Ovary (tissue), 9 donors: ENCODE results near the gene AKAP8L. TPM values are rescaled to one million over a fixed set of nuclear protein-coding genes. Genes with fewer than 3 reads are reported as not detected.
A peak's percentile ranks its signal among the peaks of the same experiment; 100 is the strongest.

ENCODE experiments used
- DNase-seq, 5 donors: peaks; one replicate each; pipeline ENCODE4 v3.0.0-alpha.2; 2019 to 2020
- H3K27ac ChIP-seq, 2 donors: fragments of 200-600 bp; one replicate each; pipeline versions ENCODE4 v1.5.1 to v1.8.0; 2019 to 2022
- H3K27me3 ChIP-seq: fragments of 200-600 bp; one replicate; pipeline ENCODE4 v1.8.0; 2022
- H3K36me3 ChIP-seq: fragments of 200-600 bp; sonication (generic); one replicate; pipeline ENCODE4 v1.5.1; 2019
- H3K4me1 ChIP-seq: one replicate; pipeline ENCODE4 v1.8.1; 2013; ENCODE audit warnings: mild to moderate bottlenecking, moderate library complexity; ENCODE audit not compliant: insufficient read depth
- H3K4me3 ChIP-seq: fragments of 200-600 bp; sonication (generic); one replicate; pipeline ENCODE4 v1.5.1; 2017
- H3K9me3 ChIP-seq, 2 donors: fragments of 200-600 bp in 1 of 2; sonication (generic) in 1 of 2; one replicate each; pipeline versions ENCODE4 v1.5.1 to v1.8.1; 2013 to 2019; ENCODE audit warnings: mild to moderate bottlenecking in 1 of 2, moderate library complexity in 1 of 2
- CTCF ChIP-seq, 3 donors: fragments of 450-650 bp in 2 of 3; fragments of 200-600 bp in 1 of 3; IDR thresholded peaks; one replicate each; pipeline versions ENCODE4 v1.5.1 to v1.8.0; 2016 to 2022; ENCODE audit warnings: antibody characterized with exemption in 3 of 3, mild to moderate bottlenecking in 1 of 3
- EP300 ChIP-seq: sonication (generic); formaldehyde crosslinking; IDR thresholded peaks from one replicate; pipeline ENCODE4 v1.6.1; 2017; ENCODE audit warnings: antibody characterized with exemption
- POLR2A ChIP-seq: fragments of 450-650 bp; IDR thresholded peaks from one replicate; pipeline ENCODE4 v1.6.1; 2017; ENCODE audit warnings: antibody characterized with exemption, mild to moderate bottlenecking, moderate library complexity
- WGBS, 3 donors: extraction: QIAGEN DNeasy Blood & Tissue Kit in 1 of 3; methylation state at CpG; one replicate each; pipeline versions ENCODE4 v1.1.5 to v1.1.7; 2013 to 2017; 5-methylcytosine and 5-hydroxymethylcytosine counted together
- intact Hi-C, 4 donors: fragments of 100-400 bp; cut with DNase I; formaldehyde crosslinking; loops; one replicate each; pipeline versions ENCODE4 v1.11.0 to v1.15.1; 2022 to 2023
- polyA plus RNA-seq, 2 donors: library from polyadenylated mRNA; stranded (reverse); fragments of 200-250 nt in 1 of 2; fragments of 350-450 nt in 1 of 2; fragmentation: Illumina TruSeq in 1 of 2; extraction: RNeasy Lipid Tissue Mini Kit (QIAGEN cat#74804) in 1 of 2; gene quantifications; one replicate each; pipeline ENCODE4 v1.2.3, GENCODE V29; 2013 to 2014
- total RNA-seq, 7 donors: library from RNA; depleted of rRNA in 2 of 7; stranded (reverse); fragments of >200 nt in 2 of 7; fragmentation: NEBNext Ultra II Directional in 3 of 7; extraction: Animal tissue kit (Norgen Biotek cat#: 25700) in 3 of 7; gene quantifications; one replicate each; pipeline versions ENCODE4 v1.1.0 to v1.2.4, GENCODE V29; 2016 to 2023
- donor health status: DM: no; HTN: no; CAD: no; lungs with moderate emphysema.
- donor health status: DM: no; HTN: no; CAD: no.
- donor health status: Bipolar disorder and iron deficiency.
- donor health status: DM: yes; HTN: yes; CAD: no.
- donor health status: DM: no; HTN: no; CAD: no.
- donor health status: DM: yes; HTN: yes; CAD: no.

Gene AKAP8L
- total and polyA plus RNA-seq, 9 donors: 70.3 to 121 (median 93.0) TPM

DNA sequence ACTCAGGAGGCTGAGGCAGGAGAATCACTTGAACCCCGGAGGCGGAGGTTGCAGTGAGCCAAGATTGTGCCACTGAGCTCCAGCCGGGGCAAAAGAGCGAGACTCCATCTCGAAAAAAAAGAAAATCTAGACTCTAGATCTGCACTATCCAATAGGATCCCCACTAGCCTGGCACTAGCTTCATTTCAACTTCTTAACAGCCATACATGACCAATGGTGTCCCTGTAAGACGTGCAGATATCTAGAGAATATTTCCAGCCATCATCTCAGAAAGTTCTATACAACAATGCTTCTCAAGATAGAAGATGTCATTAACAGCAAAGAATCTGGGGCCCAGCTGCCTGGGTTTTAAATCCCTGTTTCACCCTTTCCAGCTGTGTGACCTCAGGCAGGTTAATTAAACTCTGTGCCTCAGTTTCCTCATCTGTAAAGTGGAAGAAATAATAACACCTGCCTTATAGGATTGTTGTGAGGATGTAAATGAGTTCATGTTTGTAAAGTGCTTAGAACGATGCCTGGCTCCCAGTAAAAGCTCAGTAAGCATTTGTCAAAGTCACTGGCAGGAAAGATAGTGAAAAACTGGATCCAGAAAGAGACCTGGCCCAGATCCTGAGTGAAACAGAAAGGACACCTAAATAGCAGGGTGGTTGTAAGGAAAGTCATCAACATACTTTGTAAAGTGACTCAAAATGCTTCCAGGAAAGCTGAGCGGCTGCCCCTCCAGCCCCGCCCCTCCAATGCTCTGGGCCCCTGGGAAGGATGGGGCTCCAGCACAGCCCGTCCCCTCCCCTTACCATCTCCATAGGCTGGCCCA is 17.4 kb upstream of the AKAP8L start:
- Histone ChIP-seq H3K4me3 (no peak overlapping the region), H3K27ac (no peak overlapping the region), H3K4me1 (peaks cover 6% of the 10 kb centered on the region), H3K36me3 (no peaks in the 10 kb centered on the region), H3K27me3 (no peaks in the 10 kb centered on the region), H3K9me3 (no peaks in the 10 kb centered on the region)
- WGBS, 3 donors: 85 to 89% (median 87%) methylated on average over 10 of the region's 10 CpGs
- TF ChIP-seq CTCF (IDR thresholded peaks at IDR 0.05) (no peak), EP300 (no peak), POLR2A (no peak)
- intact Hi-C loops: loop anchor here in 1 of 4 donors (10.0 kb wide), 1 partner anchor 61 kb away; the partner anchor contains the start of gene AKAP8
- no peak for DNase-seq

DNA sequence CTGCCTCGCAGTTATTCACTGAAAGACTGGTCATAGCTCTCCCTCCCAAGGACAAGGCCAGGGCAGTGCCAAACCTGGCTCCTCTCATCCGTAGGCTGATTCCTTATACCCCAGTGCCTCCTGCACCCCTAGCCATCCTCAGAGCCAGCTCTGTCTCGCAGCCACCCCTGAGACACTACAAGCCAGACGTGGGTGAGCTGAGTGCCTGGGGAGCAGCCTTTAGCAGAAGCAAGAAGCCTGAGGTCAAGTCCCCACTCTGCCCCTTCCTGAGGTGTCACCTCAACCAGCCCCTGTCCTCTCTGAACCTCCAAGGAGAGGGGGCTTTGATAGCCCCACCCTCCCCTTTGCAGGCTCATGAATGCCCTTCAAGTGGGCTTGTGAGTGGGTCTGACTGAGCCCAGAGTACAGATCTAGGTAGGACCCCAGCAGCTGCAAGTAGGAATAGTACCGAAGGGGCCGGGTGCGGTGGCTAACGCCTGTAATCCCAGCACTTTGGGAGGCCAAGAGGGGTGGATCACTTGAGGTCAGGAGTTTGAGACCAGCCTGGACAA is 14.8 kb upstream of the AKAP8L start:
- Histone ChIP-seq H3K27me3 (no peaks in the 10 kb centered on the region), H3K9me3 (no peaks in the 10 kb centered on the region), H3K27ac (no peak overlapping the region), H3K4me3 (peak overlapping the region; percentile 52), H3K36me3 (no peaks in the 10 kb centered on the region), H3K4me1 (peaks cover 13% of the 10 kb centered on the region)
- TF ChIP-seq EP300: no peak
- DNase-seq: no peak
- WGBS, 3 donors: 59 to 64% (median 59%) methylated on average over 8 of the region's 8 CpGs
- intact Hi-C loops: loop anchor here in 1 of 4 donors (10.0 kb wide), 1 partner anchor 59 kb away; the partner anchor contains the start of gene AKAP8

- Histone ChIP-seq H3K4me3 (peak overlapping the region; percentile 52), H3K27ac (peak overlapping the region; percentile 52 to 63), H3K27me3 (no peaks in the 10 kb centered on the region), H3K36me3 (no peaks in the 10 kb centered on the region), H3K9me3 (no peaks in the 10 kb centered on the region), H3K4me1 (peaks cover 13% of the 10 kb centered on the region)
- peak; percentile 30 for TF ChIP-seq POLR2A
- TF ChIP-seq CTCF (IDR thresholded peaks at IDR 0.05): no peak
- no peak for TF ChIP-seq EP300
- 0 to 1% (median 1%) methylated on average over 40 to 75 of the region's 75 CpGs for WGBS, 3 donors
- peak; percentile 89 to 95 (median 91) for DNase-seq
- intact Hi-C loops: loop anchor here in 1 of 4 donors (10.0 kb wide), 1 partner anchor 58 kb away; the partner anchor contains the start of gene AKAP8
These were observed 14.1 kb upstream of the AKAP8L start for GRCh38 chr19:15432629-15433518.

DNA sequence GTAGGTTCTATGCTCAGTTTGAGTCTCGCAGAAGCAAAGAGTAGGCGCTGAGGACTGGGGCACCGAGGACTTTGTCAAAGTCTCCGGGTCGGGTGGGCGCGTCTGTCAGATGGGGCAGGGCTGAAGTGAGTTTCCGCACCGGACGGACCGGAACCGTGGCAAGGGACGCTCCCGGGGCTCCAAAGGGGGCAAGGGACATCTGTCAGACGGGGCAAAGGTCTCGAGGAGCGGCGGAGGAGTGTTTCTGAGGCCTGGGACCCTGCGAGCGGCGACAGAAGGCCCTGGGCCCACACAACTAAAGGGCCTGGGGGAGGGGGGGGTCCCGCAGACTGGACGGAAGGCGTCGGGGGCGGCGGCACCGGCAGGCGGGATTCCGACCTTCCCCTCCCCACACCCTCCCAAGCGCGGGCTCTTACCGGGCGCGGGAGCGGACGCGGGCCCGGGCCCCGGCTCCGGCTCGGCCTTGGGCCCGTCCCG is 13.3 kb upstream of the AKAP8L start:
- WGBS, 3 donors: 0 to 1% (median 1%) methylated on average over 22 to 44 of the region's 44 CpGs
- Histone ChIP-seq H3K27me3 (no peaks in the 10 kb centered on the region), H3K4me3 (peak overlapping the region; percentile 88), H3K36me3 (no peaks in the 10 kb centered on the region), H3K27ac (peak overlapping the region; percentile 25 to 45), H3K4me1 (peaks cover 13% of the 10 kb centered on the region), H3K9me3 (no peaks in the 10 kb centered on the region)
- intact Hi-C loops: loop anchor here in 1 of 4 donors (10.0 kb wide), 1 partner anchor 57 kb away; the partner anchor contains the start of gene AKAP8
- no peak for DNase-seq
- no peak for TF ChIP-seq POLR2A
- TF ChIP-seq CTCF (IDR thresholded peaks at IDR 0.05): no peak
- TF ChIP-seq EP300: no peak
